Kidney tubule cell (primary cell): ENCODE data around the gene SPDYE11.
"Not testable (repeated sequence)": the region's sequence is repeated elsewhere in the genome, so short reads cannot be mapped to it uniquely, and the experiment has no call there.

Experiments
- DNase-seq: peaks from one replicate; pipeline ENCODE4 v3.0.0-alpha.2; 2018; ENCODE audit warnings: low spot score

The SPDYE11 gene, protein sequence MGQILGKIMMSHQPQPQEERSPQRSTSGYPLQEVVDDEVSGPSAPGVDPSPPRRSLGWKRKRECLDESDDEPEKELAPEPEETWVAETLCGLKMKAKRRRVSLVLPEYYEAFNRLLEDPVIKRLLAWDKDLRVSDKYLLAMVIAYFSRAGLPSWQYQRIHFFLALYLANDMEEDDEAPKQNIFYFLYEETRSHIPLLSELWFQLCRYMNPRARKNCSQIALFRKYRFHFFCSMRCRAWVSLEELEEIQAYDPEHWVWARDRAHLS

DNA sequence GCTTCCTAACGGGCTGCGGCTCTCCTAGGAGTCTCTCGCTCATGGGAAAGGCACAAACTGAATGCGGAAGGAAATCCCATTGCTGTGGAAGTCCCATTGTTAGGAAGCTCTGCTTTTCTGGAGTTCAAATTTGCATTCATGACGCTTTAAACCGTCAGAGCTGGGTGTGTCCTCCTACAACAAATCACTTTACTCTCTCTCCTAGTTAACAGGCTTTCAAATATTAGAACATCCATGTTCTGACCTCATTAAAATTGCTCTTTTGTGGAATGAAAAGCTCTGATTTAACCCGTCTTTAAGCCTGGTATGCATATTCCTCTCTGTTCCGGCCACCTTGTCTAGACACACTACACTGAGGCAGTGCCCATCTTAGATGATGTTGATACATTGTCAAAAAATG, at the start of gene SPDYE11:
Gene SPDYE11, minus strand, starts transcription at position 101 of the 400 bp plus-strand sequence. CDS start 1,800 bp downstream, outside the sequence.
- not testable (repeated sequence) for DNase-seq

DNA sequence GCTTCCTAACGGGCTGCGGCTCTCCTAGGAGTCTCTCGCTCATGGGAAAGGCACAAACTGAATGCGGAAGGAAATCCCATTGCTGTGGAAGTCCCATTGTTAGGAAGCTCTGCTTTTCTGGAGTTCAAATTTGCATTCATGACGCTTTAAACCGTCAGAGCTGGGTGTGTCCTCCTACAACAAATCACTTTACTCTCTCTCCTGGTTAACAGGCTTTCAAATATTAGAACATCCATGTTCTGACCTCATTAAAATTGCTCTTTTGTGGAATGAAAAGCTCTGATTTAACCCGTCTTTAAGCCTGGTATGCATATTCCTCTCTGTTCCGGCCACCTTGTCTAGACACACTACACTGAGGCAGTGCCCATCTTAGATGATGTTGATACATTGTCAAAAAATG, 28.2 kb upstream of the SPDYE11 start, which contains the start of gene SPDYE9:
Gene SPDYE9, minus strand, starts transcription at position 101 of the 400 bp plus-strand sequence. CDS start 1,800 bp downstream, outside the sequence.
- not testable (repeated sequence) for DNase-seq

DNA sequence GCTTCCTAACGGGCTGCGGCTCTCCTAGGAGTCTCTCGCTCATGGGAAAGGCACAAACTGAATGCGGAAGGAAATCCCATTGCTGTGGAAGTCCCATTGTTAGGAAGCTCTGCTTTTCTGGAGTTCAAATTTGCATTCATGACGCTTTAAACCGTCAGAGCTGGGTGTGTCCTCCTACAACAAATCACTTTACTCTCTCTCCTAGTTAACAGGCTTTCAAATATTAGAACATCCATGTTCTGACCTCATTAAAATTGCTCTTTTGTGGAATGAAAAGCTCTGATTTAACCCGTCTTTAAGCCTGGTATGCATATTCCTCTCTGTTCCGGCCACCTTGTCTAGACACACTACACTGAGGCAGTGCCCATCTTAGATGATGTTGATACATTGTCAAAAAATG, 28.0 kb downstream of the SPDYE11 start, which contains the start of gene SPDYE8:
Gene SPDYE8, minus strand, starts transcription at position 101 of the 400 bp plus-strand sequence. CDS start 1,800 bp downstream, outside the sequence.
- not testable (repeated sequence) for DNase-seq

DNA sequence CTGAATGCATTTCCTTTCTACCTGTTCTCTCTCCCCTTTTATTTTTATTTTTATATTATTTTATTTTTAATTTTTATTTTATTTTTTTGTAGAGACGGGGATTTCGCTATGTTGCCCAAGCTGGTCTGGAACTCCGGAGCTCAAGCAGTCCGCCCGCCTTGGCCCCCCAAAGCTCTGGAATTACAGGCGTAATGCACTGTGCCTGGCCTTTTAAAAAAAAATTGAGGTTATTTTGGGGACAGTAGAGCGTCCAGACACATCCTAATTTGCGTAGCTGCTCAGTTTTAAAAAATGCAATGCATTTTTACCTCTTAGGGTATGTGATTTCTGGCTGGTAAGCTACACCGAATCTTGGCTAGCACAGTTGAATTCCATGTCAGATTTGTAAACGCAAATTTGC, 51.2 kb downstream of the SPDYE11 start:
- DNase-seq: not testable (repeated sequence)

GRCh38 chr7:73005693-73006447, 51.8 kb downstream of the SPDYE11 start:
- DNase-seq: not testable (repeated sequence)

GRCh38 chr7:73005356-73005692, 52.4 kb downstream of the SPDYE11 start:
- DNase-seq: not testable (repeated sequence)

DNA sequence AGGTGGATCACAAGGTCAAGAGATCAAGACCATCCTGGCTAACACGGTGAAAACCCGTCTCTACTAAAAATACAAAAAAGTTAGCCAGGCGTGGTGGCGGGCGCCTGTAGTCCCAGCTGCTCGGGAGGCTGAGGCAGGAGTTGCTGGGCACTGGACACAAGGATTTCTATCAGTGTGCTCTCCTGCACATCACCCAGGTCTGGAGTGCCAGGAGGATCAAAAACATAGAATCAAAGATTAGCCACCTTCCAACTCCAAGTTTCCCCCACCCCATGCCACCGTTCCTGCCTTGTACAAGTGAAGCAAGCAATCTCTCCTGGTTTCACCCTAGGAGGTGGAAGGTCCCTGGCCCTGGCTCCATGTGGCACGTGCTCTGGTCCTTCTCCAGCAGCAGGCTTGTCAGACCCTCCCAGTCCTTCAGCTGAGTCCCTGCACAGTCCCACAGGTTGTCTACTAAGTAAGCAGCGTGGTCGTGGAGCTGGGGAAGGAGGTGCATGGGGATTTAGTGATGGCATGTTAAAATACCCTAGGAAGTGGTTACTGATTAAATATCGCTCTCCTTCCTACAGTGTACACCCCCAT, 59.7 kb downstream of the SPDYE11 start:
- not testable (repeated sequence) for DNase-seq
